Transverse colon (tissue), 4 donors: Measurements from ENCODE around the gene RPS27A. TPM values are rescaled to one million over a fixed set of nuclear protein-coding genes. Genes with fewer than 3 reads are reported as not detected.
A peak's percentile ranks its signal among the peaks of the same experiment; 100 is the strongest.
"Not testable (repeated sequence)": the region's sequence is repeated elsewhere in the genome, so short reads cannot be mapped to it uniquely, and the experiment has no call there.

ENCODE experiments used
- DNase-seq: peaks from one replicate; pipeline ENCODE4 v3.0.0-alpha.2; 2019
- H3K27ac ChIP-seq, 4 donors: fragments of 200-600 bp; sonication (generic); 2 replicates each; pipeline ENCODE4 v1.5.1; 2016 to 2018; ENCODE audit warnings: inconsistent platforms in 4 of 4
- H3K27me3 ChIP-seq: fragments of 200-600 bp; sonication (generic); 2 replicates; pipeline ENCODE4 v1.5.1; 2017; ENCODE audit warnings: inconsistent platforms
- H3K36me3 ChIP-seq, 4 donors: fragments of 200-600 bp; sonication (generic); 2 replicates each; pipeline ENCODE4 v1.5.1; 2017 to 2019; ENCODE audit warnings: inconsistent platforms in 4 of 4
- H3K4me1 ChIP-seq, 4 donors: fragments of 200-600 bp; sonication (generic); 2 replicates each; pipeline ENCODE4 v1.5.1; 2017 to 2020; ENCODE audit warnings: inconsistent platforms in 4 of 4
- H3K4me3 ChIP-seq, 4 donors: fragments of 200-600 bp; sonication (generic); 1 replicate in 1 of 4; 2 replicates in 3 of 4; pipeline versions ENCODE4 v1.5.1 to v1.6.1; 2017 to 2019; ENCODE audit warnings: inconsistent platforms in 4 of 4
- H3K9me3 ChIP-seq, 2 donors: fragments of 200-600 bp; sonication (generic); 2 replicates each; pipeline ENCODE4 v1.5.1; 2017 to 2019; ENCODE audit warnings: inconsistent platforms in 2 of 2
- CTCF ChIP-seq, 5 experiments: fragments of 200-600 bp in 3 of 5; fragments of 450-650 bp in 2 of 5; sonication (generic) in 3 of 5; IDR thresholded peaks; 1 replicate in 2 of 5; 2 replicates in 3 of 5; pipeline ENCODE4 v1.5.1; 2016 to 2017; ENCODE audit warnings: antibody characterized with exemption in 5 of 5, inconsistent platforms in 3 of 5, mild to moderate bottlenecking in 2 of 5, moderate library complexity in 1 of 5
- EP300 ChIP-seq: sonication (generic); formaldehyde crosslinking; IDR thresholded peaks from one replicate; pipeline ENCODE4 v1.6.1; 2017; ENCODE audit warnings: antibody characterized with exemption, low read depth
- POLR2A ChIP-seq: fragments of 450-650 bp; IDR thresholded peaks from one replicate; pipeline ENCODE4 v1.6.1; 2016; ENCODE audit warnings: antibody characterized with exemption, mild to moderate bottlenecking, moderate library complexity
- POLR2AphosphoS5 ChIP-seq, 3 donors: sonication (generic); formaldehyde crosslinking; IDR thresholded peaks; one replicate each; pipeline ENCODE4 v1.6.1; 2016; ENCODE audit warnings: antibody characterized with exemption in 3 of 3
- WGBS, 2 donors: methylation state at CpG; one replicate each; pipeline ENCODE4 v1.1.5; 2018; ENCODE audit warnings: low coverage in 1 of 2; 5-methylcytosine and 5-hydroxymethylcytosine counted together
- in situ Hi-C, 4 donors: fragments of 200-750 bp; cut with MboI; loops; one replicate each; pipeline versions ENCODE4 v1.15.0 to v1.15.1; 2017; ENCODE audit warnings: low sequenced_read_pairs in 3 of 4, low pct_ligation_motif_present in 1 of 4, low pct_unique_long_range_greater_than_20kb in 1 of 4
- intact Hi-C: fragments of 100-400 bp; cut with DNase I; formaldehyde crosslinking; loops from one replicate; pipeline ENCODE4 v1.15.1; 2023; ENCODE audit warnings: low total_unique reads
- total RNA-seq, 4 donors: library from RNA; depleted of rRNA; stranded (reverse); fragments of >200 nt; gene quantifications; one replicate each; pipeline ENCODE4 v1.1.0, GENCODE V29; 2016

The RPS27A gene
- total RNA-seq, 4 donors from 2014 or later: 233 to 1,267 (median 895) TPM

- intact Hi-C loops: no loop called here
Measured at GRCh38 chr2:55277310-55277709, 44.8 kb downstream of the RPS27A start.

GRCh38 chr2:55279214-55279835 is 46.8 kb downstream of the RPS27A start:
- H3K27ac ChIP-seq, intact Hi-C loops, in situ Hi-C loops, H3K36me3 ChIP-seq, H3K27me3 ChIP-seq, H3K9me3 ChIP-seq, DNase-seq, H3K4me3 ChIP-seq: not testable (repeated sequence)
- WGBS, 2 donors: 69 to 80% methylated on average over 1 to 10 of the region's 10 CpGs
- H3K4me1 ChIP-seq: peaks cover 0 to 38% (median 19%) of the 10 kb centered on the region in 4 donors

More at GRCh38 chr2:55277310-55277709, 44.8 kb downstream of the RPS27A start:
- WGBS, 2 donors: 29 to 31% methylated on average over 3 of the region's 3 CpGs
- no peak for TF ChIP-seq CTCF (IDR thresholded peaks at IDR 0.05)
- peak in 1 of 3 donors; percentile 18 for TF ChIP-seq POLR2AphosphoS5 (IDR thresholded peaks at IDR 0.05)
- DNase-seq: peak; percentile 63
- Histone ChIP-seq H3K36me3 (no peaks in the 10 kb centered on the region), H3K27me3 (no peaks in the 10 kb centered on the region), H3K9me3 (no peaks in the 10 kb centered on the region), H3K27ac (peak overlapping the region; percentile 70 to 79 (median 77)), H3K4me1 (peaks cover 0 to 22% (median 11%) of the 10 kb centered on the region in 4 donors), H3K4me3 (peak overlapping the region in 1 of 4 donors; percentile 25)
- in situ Hi-C loops: no loop called here

GRCh38 chr2:55279859-55280424 is 47.5 kb downstream of the RPS27A start:
- H3K27ac ChIP-seq, H3K9me3 ChIP-seq, H3K27me3 ChIP-seq, DNase-seq, intact Hi-C loops, H3K4me3 ChIP-seq, in situ Hi-C loops, H3K36me3 ChIP-seq: not testable (repeated sequence)
- H3K4me1 ChIP-seq: peaks cover 0 to 39% (median 19%) of the 10 kb centered on the region in 4 donors
- WGBS, 2 donors: 80 to 83% methylated on average over 1 to 7 of the region's 7 CpGs

- H3K36me3 ChIP-seq, H3K4me3 ChIP-seq, in situ Hi-C loops, intact Hi-C loops, H3K9me3 ChIP-seq, H3K27me3 ChIP-seq, DNase-seq: not testable (repeated sequence)
- 76 to 90% methylated on average over 5 of the region's 5 CpGs for WGBS, 2 donors
- H3K27ac ChIP-seq: peak overlapping the region; percentile 91 to 96 (median 93)
- H3K4me1 ChIP-seq: peaks cover 0 to 36% (median 19%) of the 10 kb centered on the region in 4 donors
Measured at GRCh38 chr2:55280851-55281546, 48.5 kb downstream of the RPS27A start.

- intact Hi-C loops (no loop called here), in situ Hi-C loops (no loop called here)
- H3K27me3 ChIP-seq: no peaks in the 10 kb centered on the region
- peak; percentile 93 for DNase-seq
- H3K4me1 ChIP-seq: peaks cover 0 to 27% (median 16%) of the 10 kb centered on the region in 4 donors
- H3K9me3 ChIP-seq: no peaks in the 10 kb centered on the region
- peak overlapping the region; percentile 57 to 92 (median 73) for H3K4me3 ChIP-seq
- TF ChIP-seq CTCF (IDR thresholded peaks at IDR 0.05): no peak
- TF ChIP-seq POLR2AphosphoS5 (IDR thresholded peaks at IDR 0.05): peak; percentile 69 to 93 (median 93)
- peak; percentile 92 for TF ChIP-seq POLR2A
- TF ChIP-seq EP300: no peak
- no peaks in the 10 kb centered on the region for H3K36me3 ChIP-seq
- WGBS, 2 donors: 3% methylated on average over 16 of the region's 60 CpGs; no CpG with 5 or more reads in 1 of the 2 donors
- peak overlapping the region; percentile 91 to 96 (median 93) for H3K27ac ChIP-seq
Measured at GRCh38 chr2:55282110-55282917, 49.8 kb downstream of the RPS27A start.
